GM21576 (cell line): Measurements from ENCODE around the gene PNPO.

Source experiments
- ATAC-seq: cut with Tn5 transposase; IDR thresholded peaks from one replicate; pipeline ENCODE4 v1.9.1; 2021; ENCODE audit warnings: mild to moderate bottlenecking, moderate library complexity; ENCODE audit not compliant: unreplicated experiment

The PNPO gene

DNA sequence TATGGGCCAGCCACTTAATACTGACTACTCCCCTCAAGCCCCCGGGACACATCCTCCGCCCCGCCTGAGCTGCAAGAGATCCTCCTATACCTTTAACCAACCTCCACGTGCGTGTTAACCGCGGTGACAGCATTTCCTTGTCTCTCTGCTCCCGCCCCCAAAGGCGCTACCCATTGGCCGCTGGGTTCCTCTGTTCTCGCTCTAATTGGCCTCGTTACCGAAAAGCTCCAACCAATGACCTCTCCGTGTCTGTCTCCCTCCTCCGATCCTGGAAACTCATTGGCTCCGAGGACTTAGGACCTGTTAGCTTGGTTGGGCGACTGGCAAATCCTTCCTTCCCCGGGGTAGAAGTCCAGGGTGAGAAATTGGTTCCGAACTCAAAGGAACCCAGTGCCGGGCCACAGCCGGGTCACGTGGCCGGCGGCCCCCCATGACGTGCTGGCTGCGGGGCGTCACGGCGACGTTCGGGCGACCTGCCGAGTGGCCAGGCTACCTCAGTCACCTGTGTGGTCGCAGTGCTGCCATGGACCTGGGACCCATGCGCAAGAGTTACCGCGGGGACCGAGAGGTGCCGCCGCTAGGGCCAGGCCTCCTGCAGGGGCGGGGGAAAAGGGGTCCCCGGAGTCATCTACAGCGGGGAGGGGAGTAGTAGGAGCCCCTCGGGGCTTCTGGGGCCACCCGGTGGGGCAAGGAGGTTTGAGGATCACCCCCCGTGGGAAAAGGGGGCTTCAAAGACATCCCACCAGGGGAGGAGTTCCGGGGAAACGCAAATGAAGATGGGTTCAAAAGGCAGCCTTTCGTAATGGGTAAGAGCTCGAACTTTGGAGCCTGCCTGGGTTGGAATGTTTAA, at the start of gene PNPO:
Gene PNPO (plus strand): TSS at position 326 of the 850 bp plus-strand sequence. CDS start 105 bp downstream, at position 431.
- ATAC-seq, result peak; percentile 87

DNA sequence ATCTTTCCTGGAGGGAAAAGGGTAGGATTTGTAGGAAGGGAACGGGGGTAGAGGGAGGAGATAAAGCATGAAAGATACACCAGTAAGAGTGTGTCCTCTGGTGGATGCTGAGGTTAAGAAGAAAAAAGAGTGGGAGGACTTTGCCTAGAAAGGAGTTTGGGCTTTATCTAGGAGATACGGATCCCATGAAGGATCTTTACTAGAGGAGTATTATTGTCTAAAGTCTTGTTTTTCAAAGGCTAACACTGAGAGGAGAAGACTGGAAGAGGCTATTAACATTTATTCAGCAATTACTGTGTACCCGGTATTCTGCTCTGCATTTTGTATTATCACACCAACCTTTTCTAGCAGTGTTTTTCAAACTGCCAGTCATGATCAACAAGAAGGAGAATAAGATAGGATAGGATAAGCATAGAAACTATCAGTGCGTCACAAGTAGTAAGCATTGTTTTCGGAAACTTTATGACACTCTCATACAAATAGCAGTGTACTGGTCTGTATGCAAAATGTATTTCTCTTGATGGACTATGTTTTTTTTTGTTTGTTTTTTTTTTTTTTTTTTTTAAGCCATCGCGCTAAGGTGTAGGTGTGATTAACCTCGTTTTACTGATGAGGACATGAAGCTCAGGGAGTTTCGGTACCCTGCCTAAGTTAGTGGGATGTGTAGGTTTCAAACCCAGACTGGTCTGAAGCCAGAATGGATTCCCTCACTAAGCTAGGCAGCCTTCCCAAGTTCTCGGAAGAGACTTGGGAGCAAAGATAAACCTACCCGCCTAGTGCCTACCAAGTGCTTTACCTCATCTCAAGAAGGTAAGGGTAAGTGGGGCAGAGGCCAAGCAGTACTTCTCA, 46.6 kb upstream of the PNPO start:
- ATAC-seq, result no peak

DNA sequence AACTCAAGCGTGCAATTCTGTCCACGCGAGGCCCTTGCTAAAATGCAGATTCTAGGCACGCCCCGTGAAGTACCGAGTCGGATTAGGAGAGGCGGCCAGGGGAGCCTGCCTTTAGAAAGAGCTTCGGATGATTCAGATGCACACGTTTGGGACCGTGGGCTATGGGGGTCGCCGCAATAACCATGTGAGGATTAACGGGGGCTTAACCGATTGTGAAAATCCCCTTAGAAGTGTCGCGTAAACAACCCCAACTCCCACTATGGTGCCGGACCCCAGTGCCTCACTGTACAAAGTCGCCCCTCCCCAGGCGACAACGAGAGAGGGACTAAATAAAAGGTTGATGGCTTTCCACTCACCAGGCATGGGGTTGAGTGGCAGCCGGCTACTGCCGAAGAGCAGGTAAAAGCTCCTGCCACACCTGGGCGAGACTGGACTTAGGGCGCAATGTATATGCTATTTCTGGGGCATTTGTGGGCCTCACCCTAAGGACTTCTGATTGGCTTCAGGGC, 46.0 kb upstream of the PNPO start:
- no peak for ATAC-seq

DNA sequence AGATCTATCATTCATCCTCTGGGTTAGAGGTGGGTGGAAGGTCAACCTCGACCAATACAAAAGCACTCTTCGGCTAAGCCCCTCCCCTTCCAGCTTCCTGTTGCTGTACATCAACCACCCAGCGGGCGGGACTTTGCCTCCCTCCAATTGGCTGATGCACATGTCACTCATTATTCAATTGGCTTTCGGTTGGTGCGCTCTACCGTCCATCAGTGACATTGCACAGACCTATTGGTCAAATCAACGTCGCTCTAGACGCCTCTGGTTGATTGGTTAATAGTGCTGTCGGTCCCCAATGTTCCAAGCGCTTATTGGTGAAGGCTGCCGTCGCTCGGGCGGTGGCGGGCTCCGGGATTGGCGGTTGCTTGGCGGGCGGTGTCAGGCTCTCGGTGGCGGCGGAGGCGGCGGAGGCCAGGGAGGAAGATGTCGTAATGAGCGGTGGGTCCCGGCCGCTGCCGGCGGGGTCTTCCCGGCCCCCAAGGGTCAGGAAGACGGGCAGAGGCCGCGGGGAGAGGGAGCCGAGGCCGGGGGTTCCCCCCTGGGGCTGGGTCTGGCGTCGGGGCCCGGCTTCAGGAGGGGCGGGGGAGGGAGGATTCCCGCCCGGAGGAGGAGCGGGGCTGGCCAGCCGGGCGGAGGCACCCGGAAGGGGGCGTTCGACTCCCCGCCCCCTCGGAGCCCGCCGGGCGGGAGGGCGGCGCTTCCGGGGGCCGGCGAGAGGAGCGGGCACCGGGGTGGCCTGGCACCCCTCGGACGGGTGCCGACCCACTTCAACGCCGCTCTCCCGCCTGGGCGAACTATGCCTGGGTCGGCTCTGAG, 45.3 kb upstream of the PNPO start, which contains the start of gene SP2:
Gene SP2 (plus strand): TSS at position 381 of the 816 bp plus-strand sequence. CDS start 51 bp downstream, at position 432.
- peak; percentile 87 for ATAC-seq

DNA sequence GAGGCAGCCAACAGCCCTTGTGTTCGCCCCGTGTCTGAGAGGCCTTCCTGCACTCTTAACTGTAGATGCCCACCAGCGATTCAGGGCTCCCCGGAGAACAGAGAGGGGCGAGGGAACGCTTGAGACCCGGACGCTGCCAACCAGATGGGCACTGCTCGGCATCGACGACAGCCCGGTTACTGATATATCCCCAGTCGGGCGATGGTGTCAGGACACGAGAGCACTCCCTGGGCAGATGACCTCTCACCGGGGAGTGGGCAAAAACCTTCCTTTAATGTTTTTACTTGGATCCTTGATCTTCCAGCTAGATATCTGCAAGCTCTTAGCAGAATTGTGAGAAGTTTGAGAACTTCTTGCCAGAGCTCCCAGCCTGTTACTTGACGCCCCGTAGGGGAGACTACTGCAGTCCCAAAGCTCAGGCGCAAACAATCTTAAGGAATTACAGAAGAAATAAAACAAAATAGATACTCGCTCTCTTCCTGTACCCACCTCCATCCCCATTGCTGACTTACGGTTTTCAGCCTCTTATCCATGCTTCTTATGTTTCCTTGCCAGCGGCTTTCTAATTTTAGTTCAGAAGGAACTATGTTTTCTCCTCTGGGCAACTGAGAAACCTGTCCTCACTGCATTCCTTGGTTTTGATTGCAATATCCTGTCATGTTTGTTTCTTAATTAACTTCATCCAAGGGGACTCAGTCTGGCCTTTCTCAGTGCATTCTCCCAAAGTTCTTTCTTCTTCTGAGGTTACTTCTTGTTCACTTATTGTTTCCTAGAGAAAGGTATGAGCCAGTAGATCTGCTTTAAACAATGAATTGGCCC, 44.5 kb upstream of the PNPO start:
- ATAC-seq, result no peak

DNA sequence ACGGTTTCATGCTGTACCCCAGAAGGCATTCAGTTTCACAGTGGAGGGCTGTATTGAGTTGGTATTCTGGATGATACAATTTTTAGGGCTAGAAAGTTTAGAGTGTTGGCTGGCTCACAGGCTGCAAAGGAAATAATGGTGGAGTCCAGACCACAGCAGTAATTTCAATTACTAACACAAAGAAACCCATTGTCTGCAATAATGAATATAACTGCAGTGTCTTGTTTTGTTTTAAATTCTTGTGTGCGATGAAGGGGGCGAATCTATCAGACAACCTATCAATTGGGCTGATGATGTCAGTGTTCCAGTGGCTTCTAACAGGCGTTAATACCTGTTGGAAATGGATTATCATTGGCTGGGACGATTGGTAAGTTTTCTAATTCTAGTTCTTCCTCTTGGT, 43.8 kb upstream of the PNPO start:
- ATAC-seq, result no peak

- ATAC-seq, result no peak
Measured at GRCh38 chr17:47898241-47898640, 43.1 kb upstream of the PNPO start.

- ATAC-seq, result no peak
Measured at GRCh38 chr17:47899643-47900042, 41.7 kb upstream of the PNPO start.

- ATAC-seq, result no peak
Measured at GRCh38 chr17:47901423-47901822, 39.9 kb upstream of the PNPO start.

DNA sequence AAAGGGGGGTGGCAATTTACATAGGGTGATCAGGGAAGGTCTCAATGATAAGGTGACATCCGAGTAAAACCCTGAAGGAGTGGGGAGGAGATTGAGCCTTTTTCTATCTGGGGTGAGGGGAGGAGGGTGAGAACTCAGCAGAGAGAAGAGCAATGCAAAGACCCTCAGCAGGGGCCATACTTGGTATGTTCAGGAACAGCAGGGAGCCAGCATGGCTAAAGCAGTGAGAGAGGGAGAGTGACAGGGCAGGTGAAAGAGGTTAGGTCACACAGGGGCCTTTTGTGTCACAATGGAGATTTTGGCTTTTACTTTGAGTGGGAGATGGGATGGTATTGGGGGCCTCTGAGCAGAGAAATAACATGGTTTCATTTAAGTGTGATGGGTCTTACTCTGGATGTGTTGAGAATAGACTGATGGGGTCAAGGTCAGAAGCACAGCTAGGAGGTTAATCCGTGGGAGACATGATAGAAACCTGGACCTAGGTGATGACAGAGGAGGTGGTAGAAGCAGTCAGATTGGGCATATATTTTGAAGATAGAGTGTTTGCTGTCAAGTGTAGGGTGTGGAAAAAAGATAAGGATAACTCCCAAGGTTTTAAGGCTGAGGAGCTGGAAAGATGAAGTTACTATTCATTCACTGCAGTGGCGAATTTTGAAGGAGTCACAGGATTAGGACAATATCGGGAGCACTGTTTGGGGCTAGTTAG, 39.2 kb upstream of the PNPO start:
- ATAC-seq, result no peak

- no peak for ATAC-seq
Measured at GRCh38 chr17:47905221-47905733, 36.1 kb upstream of the PNPO start.

DNA sequence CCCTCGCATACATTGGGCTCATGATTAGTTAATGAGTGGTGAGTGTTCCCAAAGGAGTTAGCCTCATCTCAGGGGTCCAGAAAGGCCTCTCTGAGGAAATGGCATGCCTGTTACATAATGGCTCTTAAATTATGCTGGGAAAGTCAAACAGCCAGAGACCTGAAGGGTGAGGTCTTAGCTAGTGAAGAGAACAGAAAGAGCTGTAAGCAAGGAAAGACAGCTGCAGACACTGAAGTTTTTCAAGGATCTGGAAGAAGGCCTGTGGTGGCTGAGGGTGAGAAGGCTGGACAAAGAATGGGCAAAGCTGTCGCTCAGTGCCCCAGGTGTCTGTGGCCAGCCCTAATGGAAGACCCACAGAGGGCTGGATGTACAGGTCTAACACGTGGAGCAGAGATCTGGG, 34.9 kb upstream of the PNPO start:
- no peak for ATAC-seq

DNA sequence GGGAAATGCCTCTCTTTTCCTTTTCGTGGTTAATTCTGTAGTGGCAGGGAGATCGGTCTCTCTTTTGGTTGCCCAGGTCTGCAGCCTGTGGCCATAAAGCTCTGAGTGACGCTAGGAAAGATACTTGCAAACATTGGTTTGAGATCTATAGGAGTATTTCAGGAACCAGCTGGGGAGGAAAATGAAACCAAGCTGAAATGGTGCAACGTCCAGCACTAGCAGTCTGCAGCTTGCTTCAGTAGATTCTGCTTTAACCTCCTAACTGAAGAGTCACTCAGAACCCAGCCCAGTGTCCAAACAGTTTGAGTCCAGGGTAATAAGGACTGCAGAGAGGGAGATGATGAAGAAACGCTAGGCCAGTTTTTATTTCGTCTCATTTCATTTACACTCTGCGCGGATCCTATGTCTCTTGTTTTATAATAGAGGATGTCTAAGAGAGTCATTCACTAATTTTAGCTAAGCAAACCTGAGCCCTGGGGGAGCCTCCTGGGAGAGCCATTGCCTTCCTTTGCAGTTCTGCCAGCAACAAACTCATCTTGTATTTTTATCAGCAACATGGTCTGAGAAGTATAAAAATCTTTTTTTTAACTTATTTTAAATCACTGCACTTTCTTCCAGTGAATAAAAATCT, 33.3 kb upstream of the PNPO start:
- ATAC-seq, result no peak

DNA sequence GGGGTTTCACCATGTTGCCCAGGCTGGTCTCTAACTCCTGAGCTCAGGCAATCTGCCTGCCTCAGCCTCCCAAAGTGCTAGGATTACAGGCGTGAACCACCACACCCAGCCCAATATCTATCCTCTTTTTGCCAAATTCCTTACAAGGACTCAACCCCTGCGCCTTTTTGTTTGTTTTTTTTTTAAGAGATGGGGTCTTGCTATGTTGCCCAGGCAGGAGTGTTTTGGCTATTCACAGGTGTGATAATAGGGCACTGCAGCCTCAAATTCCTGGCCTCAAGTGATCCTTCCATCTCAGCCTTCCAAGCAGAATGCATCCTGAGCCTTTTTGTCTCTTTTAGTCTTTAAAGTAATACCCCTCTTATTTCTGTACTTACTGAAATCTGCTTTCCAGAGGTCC, 28.3 kb upstream of the PNPO start:
- ATAC-seq, result no peak

DNA sequence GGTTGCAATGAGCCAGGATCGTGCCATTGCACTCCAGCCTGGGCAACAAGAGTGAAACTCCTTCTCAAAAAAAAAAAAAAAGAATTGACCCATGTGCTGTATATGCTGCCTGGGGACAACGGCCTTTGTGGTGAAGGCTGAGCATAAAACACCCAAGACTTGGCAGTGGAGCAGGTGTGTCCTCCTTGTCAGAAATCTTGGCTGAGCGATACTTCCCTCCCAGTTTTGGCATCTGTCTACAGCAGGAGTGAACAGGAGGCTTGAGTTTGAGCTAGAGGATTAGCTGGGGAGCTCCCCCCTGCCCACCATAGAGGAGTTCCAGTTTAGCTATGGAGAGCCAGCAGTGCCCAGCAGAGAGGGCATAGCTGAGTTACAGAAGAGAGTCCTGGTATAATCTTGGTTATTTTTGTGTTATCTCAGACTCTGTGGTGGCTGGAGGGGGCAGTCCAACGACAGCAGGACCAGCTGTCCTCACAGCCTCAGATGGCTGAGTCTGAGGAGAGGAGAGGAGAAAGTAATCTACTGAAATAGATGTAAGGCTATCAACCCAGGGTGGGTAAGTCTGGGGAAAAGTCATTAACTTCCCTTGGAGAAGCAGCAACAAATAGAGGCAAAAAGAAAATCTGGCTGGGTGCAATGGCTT, 26.9 kb upstream of the PNPO start:
- ATAC-seq, result no peak

GRCh38 chr17:47915776-47916398, 25.5 kb upstream of the PNPO start:
- ATAC-seq, result no peak

DNA sequence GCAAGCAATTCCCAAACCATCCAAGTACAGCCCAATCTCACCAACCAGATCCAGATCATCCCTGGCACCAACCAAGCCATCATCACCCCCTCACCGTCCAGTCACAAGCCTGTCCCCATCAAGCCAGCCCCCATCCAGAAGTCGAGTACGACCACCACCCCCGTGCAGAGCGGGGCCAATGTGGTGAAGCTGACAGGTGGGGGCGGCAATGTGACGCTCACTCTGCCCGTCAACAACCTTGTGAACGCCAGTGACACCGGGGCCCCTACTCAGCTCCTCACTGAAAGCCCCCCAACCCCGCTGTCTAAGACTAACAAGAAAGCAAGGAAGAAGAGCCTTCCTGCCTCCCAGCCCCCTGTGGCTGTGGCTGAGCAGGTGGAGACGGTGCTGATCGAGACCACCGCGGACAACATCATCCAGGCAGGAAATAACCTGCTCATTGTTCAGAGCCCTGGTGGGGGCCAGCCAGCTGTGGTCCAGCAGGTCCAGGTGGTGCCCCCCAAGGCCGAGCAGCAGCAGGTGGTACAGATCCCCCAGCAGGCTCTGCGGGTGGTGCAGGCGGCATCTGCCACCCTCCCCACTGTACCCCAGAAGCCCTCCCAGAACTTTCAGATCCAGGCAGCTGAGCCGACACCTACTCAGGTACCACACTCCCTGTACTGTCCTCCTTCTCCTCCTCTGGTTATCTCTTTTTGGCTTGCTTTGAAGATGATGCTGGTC, 24.7 kb upstream of the PNPO start:
- ATAC-seq, result no peak
